GM23338 (cell line): Measurements from ENCODE around the gene HOXA1. TPM values are rescaled to one million over a fixed set of nuclear protein-coding genes. Genes with fewer than 3 reads are reported as not detected.

Experiments
- ATAC-seq: fragments of 200-7000 bp; cut with Tn5 transposase; 3 replicates; pipeline ENCODE4 v1.9.1; 2020
- DNase-seq: peaks from one replicate; pipeline ENCODE4 v3.0.0-alpha.2; 2015; ENCODE audit warnings: low spot score
- H2AFZ ChIP-seq: fragments of 200-600 bp; sonication (generic); 2 replicates; pipeline ENCODE4 v1.8.0; 2016; ENCODE audit warnings: antibody characterized with exemption, mild to moderate bottlenecking, moderate library complexity
- H3F3A ChIP-seq: fragments of 200-600 bp; sonication (generic); replicated peaks from 2 replicates; pipeline ENCODE4 v1.8.0; 2017; ENCODE audit warnings: antibody characterized with exemption, mixed run types, low read depth
- H3K27ac ChIP-seq: fragments of 200-600 bp; sonication (generic); 2 replicates; pipeline ENCODE4 v1.6.1; 2016; ENCODE audit warnings: low read depth
- H3K27me3 ChIP-seq: fragments of 200-600 bp; sonication (generic); 2 replicates; pipeline ENCODE4 v1.8.0; 2016; ENCODE audit warnings: mild to moderate bottlenecking, mixed run types, moderate library complexity; ENCODE audit not compliant: insufficient read depth
- H3K36me3 ChIP-seq: fragments of 200-600 bp; sonication (generic); 2 replicates; pipeline ENCODE4 v1.8.0; 2016; ENCODE audit warnings: mild to moderate bottlenecking; ENCODE audit not compliant: insufficient read depth
- H3K4me1 ChIP-seq: fragments of 200-600 bp; sonication (generic); 2 replicates; pipeline ENCODE4 v1.8.0; 2016; ENCODE audit warnings: mild to moderate bottlenecking, moderate library complexity; ENCODE audit not compliant: insufficient read depth
- H3K4me2 ChIP-seq: fragments of 200-600 bp; sonication (generic); 2 replicates; pipeline ENCODE4 v1.7.1; 2017; ENCODE audit warnings: mixed run types
- H3K4me3 ChIP-seq: fragments of 200-600 bp; sonication (generic); 2 replicates; pipeline ENCODE4 v1.6.1; 2016; ENCODE audit warnings: mixed run types
- H3K79me2 ChIP-seq: fragments of 200-600 bp; sonication (generic); replicated peaks from 2 replicates; pipeline ENCODE4 v1.8.0; 2017; ENCODE audit warnings: mild to moderate bottlenecking; ENCODE audit not compliant: insufficient read depth
- H3K9me2 ChIP-seq: fragments of 200-600 bp; sonication (generic); 2 replicates; pipeline ENCODE4 v1.8.0; 2017; ENCODE audit not compliant: insufficient read depth
- H4K20me1 ChIP-seq: fragments of 200-600 bp; sonication (generic); replicated peaks from 2 replicates; pipeline ENCODE4 v1.8.0; 2017; ENCODE audit warnings: mild to moderate bottlenecking; ENCODE audit not compliant: insufficient read depth
- H3K27ac Mint-ChIP-seq: 2 replicates; pipeline ENCODE4 v1.8.0; 2020; ENCODE audit warnings: inconsistent platforms, mild to moderate bottlenecking, moderate library complexity, mixed read lengths
- H3K27me3 Mint-ChIP-seq: 3 replicates; pipeline ENCODE4 v1.8.0; 2022; ENCODE audit warnings: low read depth, mild to moderate bottlenecking, moderate library complexity, mixed read lengths, inconsistent platforms; ENCODE audit not compliant: insufficient read depth, poor library complexity
- H3K36me3 Mint-ChIP-seq: 3 replicates; pipeline ENCODE4 v1.8.0; 2021; ENCODE audit warnings: low read depth, mild to moderate bottlenecking, inconsistent platforms, moderate library complexity, mixed read lengths
- H3K4me1 Mint-ChIP-seq: 3 replicates; pipeline ENCODE4 v1.8.0; 2020; ENCODE audit warnings: mild to moderate bottlenecking, inconsistent platforms, mixed read lengths
- H3K4me3 Mint-ChIP-seq: 3 replicates; pipeline ENCODE4 v1.8.0; 2021; ENCODE audit warnings: moderate library complexity, mild to moderate bottlenecking, inconsistent platforms, mixed read lengths
- H3K9me3 Mint-ChIP-seq: 3 replicates; pipeline ENCODE4 v1.8.0; 2020; ENCODE audit warnings: moderate library complexity, mild to moderate bottlenecking, inconsistent platforms, mixed read lengths
- CREB1 ChIP-seq: fragments of 250-450 bp; sonication (Bioruptor Pico); IDR thresholded peaks from 2 replicates; pipeline ENCODE4 v1.5.0; 2020; ENCODE audit warnings: low read depth, mild to moderate bottlenecking, moderate library complexity
- EZH2 ChIP-seq: fragments of 200-600 bp; sonication (generic); IDR thresholded peaks from one replicate; pipeline ENCODE4 v1.8.0; 2017; ENCODE audit warnings: antibody characterized with exemption, mild to moderate bottlenecking, low read depth; ENCODE audit not compliant: unreplicated experiment
- NANOG ChIP-seq: IDR thresholded peaks from 2 replicates; pipeline ENCODE4 v1.6.1; 2016; ENCODE audit warnings: antibody characterized with exemption, borderline replicate concordance
- POLR2AphosphoS5 ChIP-seq: IDR thresholded peaks from 2 replicates; pipeline ENCODE4 v1.6.1; 2016; ENCODE audit warnings: antibody characterized with exemption, low read depth
- ZNF462 ChIP-seq: fragments of 250-450 bp; sonication (Bioruptor Pico); IDR thresholded peaks from 2 replicates; pipeline ENCODE4 v1.5.0; 2020; ENCODE audit warnings: mild to moderate bottlenecking, moderate library complexity
- polyA plus RNA-seq: library from polyadenylated mRNA; unstranded; fragments of >200 nt; fragmentation: Nextera tagmentation; extraction: Ambion mirVana; gene quantifications from 2 replicates; pipeline ENCODE4 v1.2.1, GENCODE V29; 2016
- total RNA-seq: library from RNA; depleted of rRNA; stranded (reverse); fragments of >200 nt; shearing (Covaris generic); gene quantifications from 2 replicates; pipeline ENCODE4 v1.2.3, GENCODE V29; 2014

The HOXA1 gene
- total and polyA plus RNA-seq, 2 experiments from 2014 or later, result not detected

DNA sequence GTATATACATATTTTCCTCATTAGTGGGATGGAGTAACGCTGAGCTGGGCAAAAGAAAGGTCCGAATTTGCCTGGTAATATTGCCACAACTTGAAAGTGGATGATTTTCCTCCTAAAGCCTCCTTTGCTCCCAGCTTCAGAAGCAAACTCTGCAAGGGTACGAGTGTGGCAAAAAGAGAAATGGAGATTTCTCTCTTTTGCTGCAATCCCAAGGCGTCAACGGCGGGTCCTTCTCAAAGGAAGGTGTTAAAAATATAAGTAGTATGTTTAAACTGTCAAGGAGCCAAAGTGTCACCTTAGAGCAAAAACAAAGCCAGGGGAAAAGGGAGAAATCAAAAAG lies 19.1 kb upstream of the HOXA1 start:
- peaks cover 95% of the 10 kb centered on the region for H3K27me3 Mint-ChIP-seq
- H3K4me3 ChIP-seq, result 0 out of 2 replicates have a peak overlapping the region, but pooled peaks have one; percentile 26
- H3F3A ChIP-seq, result peaks cover 49% of the 10 kb centered on the region
- peaks cover 13% of the 10 kb centered on the region for H3K4me1 Mint-ChIP-seq
- H3K36me3 ChIP-seq, result no peaks in the 10 kb centered on the region
- H3K4me1 ChIP-seq, result peaks cover 31% of the 10 kb centered on the region
- TF ChIP-seq EZH2 (no peak), CREB1 (CRISPR knock-in tag) (no peak), ZNF462 (CRISPR knock-in tag) (no peak), POLR2AphosphoS5 (no peak), NANOG (no peak)
- H3K79me2 ChIP-seq, result no peaks in the 10 kb centered on the region
- DNase-seq (no peak), ATAC-seq (no peak)
- no peak overlapping the region for H3K27ac ChIP-seq
- H4K20me1 ChIP-seq, result peaks cover 66% of the 10 kb centered on the region
- H2AFZ ChIP-seq, result no peak overlapping the region
- H3K4me3 Mint-ChIP-seq, result no peak overlapping the region
- no peaks in the 10 kb centered on the region for H3K36me3 Mint-ChIP-seq
- 0 out of 2 replicates have a peak overlapping the region, but pooled peaks have one; percentile 36 for H3K4me2 ChIP-seq
- no peaks in the 10 kb centered on the region for H3K9me2 ChIP-seq
- H3K27ac Mint-ChIP-seq, result no peak overlapping the region
- H3K27me3 ChIP-seq, result peaks cover 97% of the 10 kb centered on the region
- peaks cover 12% of the 10 kb centered on the region; the same call in 2 of the 3 replicates for H3K9me3 Mint-ChIP-seq
